Smooth muscle cell (in vitro differentiated cells): Measurements from ENCODE around the gene AZIN2. TPM values are rescaled to one million over a fixed set of nuclear protein-coding genes. Genes with fewer than 3 reads are reported as not detected.

Source experiments
- DNase-seq: peaks from one replicate; lab custom pipeline; 2025; ENCODE audit not compliant: unreplicated experiment; lab: John Stamatoyannopoulos, UW
- H2AFZ ChIP-seq: fragments of 200-600 bp; sonication (generic); 2 replicates; pipeline ENCODE4 v1.6.0; 2016; ENCODE audit warnings: antibody characterized with exemption, low read depth, mild to moderate bottlenecking
- H3F3A ChIP-seq: fragments of 200-600 bp; sonication (generic); 2 replicates; pipeline ENCODE4 v1.6.0; 2017; ENCODE audit warnings: antibody characterized with exemption, low read depth
- H3K27ac ChIP-seq: fragments of 200-600 bp; sonication (generic); 2 replicates; pipeline ENCODE4 v1.5.1; 2016; ENCODE audit warnings: low read depth, mild to moderate bottlenecking
- H3K27me3 ChIP-seq: fragments of 200-600 bp; sonication (generic); 2 replicates; pipeline ENCODE4 v1.6.1; 2016; ENCODE audit warnings: low read depth, mild to moderate bottlenecking
- H3K36me3 ChIP-seq: fragments of 200-600 bp; sonication (generic); 2 replicates; pipeline ENCODE4 v1.5.1; 2016; ENCODE audit warnings: low read depth
- H3K4me1 ChIP-seq: fragments of 200-600 bp; sonication (generic); 2 replicates; pipeline ENCODE4 v1.5.1; 2016; ENCODE audit warnings: low read depth
- H3K4me2 ChIP-seq: fragments of 200-600 bp; sonication (generic); 2 replicates; pipeline ENCODE4 v1.6.0; 2016; ENCODE audit warnings: mild to moderate bottlenecking
- H3K4me3 ChIP-seq: fragments of 200-600 bp; sonication (generic); 2 replicates; pipeline ENCODE4 v1.5.1; 2016; ENCODE audit warnings: mild to moderate bottlenecking
- H3K79me2 ChIP-seq: fragments of 200-600 bp; sonication (generic); 2 replicates; pipeline ENCODE4 v1.6.0; 2016; ENCODE audit warnings: low read depth, mild to moderate bottlenecking
- H3K9ac ChIP-seq: fragments of 200-600 bp; sonication (generic); 2 replicates; pipeline ENCODE4 v1.6.0; 2016; ENCODE audit warnings: low read depth
- H3K9me3 ChIP-seq: fragments of 200-600 bp; sonication (generic); replicated peaks from 2 replicates; pipeline ENCODE4 v1.5.1; 2016; ENCODE audit warnings: low read depth
- H4K20me1 ChIP-seq: fragments of 200-600 bp; sonication (generic); 2 replicates; pipeline ENCODE4 v1.6.0; 2016; ENCODE audit warnings: low read depth
- WGBS: methylation state at CpG from one replicate; pipeline ENCODE4 v1.1.7; 2016; ENCODE audit warnings: low lambda C conversion rate; 5-methylcytosine and 5-hydroxymethylcytosine counted together
- polyA plus RNA-seq: library from polyadenylated mRNA; unstranded; fragments of >200 nt; fragmentation: Nextera tagmentation; extraction: Ambion mirVana; gene quantifications from 2 replicates; pipeline ENCODE4 v1.2.1, GENCODE V29; 2016
- total RNA-seq: library from RNA; depleted of rRNA; stranded (reverse); fragments of >200 nt; gene quantifications from 2 replicates; pipeline ENCODE4 v1.2.3, GENCODE V29; 2014
- TF ChIP-seq, protein P1 (sequence below): fragments of 200-600 bp; sonication (generic); IDR thresholded peaks from 2 replicates; pipeline ENCODE4 v1.5.1; 2017; ENCODE audit warnings: borderline replicate concordance, mild to moderate bottlenecking, antibody characterized with exemption; ENCODE audit not compliant: insufficient read depth, poor library complexity, severe bottlenecking

Gene AZIN2
- total and polyA plus RNA-seq, 2 experiments from 2014 or later, result 7.9 to 33.5 TPM

DNA sequence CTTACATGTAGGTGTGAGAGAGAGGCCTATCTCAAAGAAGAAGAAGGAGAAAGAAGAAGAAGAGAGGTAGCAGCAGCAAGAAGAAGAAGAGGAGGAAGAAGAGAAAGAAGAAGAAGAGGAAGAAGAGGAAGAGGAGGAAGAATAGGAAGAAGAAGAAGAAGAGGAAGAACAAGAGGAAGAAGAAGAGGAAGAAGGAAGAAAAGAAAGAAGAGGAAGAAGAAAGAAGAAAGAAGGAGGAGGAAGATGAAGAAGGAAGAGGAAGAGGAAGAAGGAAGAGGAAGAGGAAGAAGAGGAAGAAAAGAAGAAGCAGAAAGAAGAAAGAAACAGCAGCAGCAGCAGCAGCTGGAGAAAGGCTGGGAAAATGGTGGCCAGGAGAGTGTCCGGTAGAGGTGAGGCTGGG lies 10.3 kb upstream of the AZIN2 start:
- Histone ChIP-seq H3K4me2 (no peak overlapping the region), H3K27me3 (no peaks in the 10 kb centered on the region), H3K9me3 (no peaks in the 10 kb centered on the region), H3K4me3 (no peak overlapping the region), H3K9ac (no peak overlapping the region), H3K4me1 (no peaks in the 10 kb centered on the region), H3K36me3 (no peaks in the 10 kb centered on the region), H3K79me2 (no peaks in the 10 kb centered on the region), H2AFZ (no peak overlapping the region), H3F3A (no peaks in the 10 kb centered on the region), H3K27ac (no peak overlapping the region), H4K20me1 (no peaks in the 10 kb centered on the region)
- TF ChIP-seq, protein P1, sequence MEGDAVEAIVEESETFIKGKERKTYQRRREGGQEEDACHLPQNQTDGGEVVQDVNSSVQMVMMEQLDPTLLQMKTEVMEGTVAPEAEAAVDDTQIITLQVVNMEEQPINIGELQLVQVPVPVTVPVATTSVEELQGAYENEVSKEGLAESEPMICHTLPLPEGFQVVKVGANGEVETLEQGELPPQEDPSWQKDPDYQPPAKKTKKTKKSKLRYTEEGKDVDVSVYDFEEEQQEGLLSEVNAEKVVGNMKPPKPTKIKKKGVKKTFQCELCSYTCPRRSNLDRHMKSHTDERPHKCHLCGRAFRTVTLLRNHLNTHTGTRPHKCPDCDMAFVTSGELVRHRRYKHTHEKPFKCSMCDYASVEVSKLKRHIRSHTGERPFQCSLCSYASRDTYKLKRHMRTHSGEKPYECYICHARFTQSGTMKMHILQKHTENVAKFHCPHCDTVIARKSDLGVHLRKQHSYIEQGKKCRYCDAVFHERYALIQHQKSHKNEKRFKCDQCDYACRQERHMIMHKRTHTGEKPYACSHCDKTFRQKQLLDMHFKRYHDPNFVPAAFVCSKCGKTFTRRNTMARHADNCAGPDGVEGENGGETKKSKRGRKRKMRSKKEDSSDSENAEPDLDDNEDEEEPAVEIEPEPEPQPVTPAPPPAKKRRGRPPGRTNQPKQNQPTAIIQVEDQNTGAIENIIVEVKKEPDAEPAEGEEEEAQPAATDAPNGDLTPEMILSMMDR, result no peak
- no peak for DNase-seq
- 94% methylated on average over 1 of the region's 1 CpG for WGBS

DNA sequence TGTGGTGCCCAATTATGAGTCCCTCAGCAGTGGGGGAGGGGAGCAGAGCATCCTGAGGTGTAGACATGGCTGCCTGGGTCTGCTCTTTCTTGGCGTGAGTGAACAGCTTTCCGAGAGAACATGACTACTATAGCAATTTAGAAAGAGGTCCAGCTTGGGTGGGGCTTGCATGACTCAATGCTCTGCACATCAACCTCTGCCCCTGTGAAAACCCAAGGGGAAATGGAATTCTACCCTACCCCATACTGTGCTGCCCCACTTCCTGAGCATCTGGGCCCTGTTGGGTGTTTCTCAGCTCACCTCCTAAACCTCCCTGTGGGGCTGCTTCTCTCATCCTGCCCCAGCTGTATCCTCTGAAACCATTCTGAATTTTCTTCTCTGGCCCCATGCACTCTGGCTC lies 8.2 kb upstream of the AZIN2 start:
- H3K79me2 ChIP-seq, result no peaks in the 10 kb centered on the region
- TF ChIP-seq, protein P1, result no peak
- H3K9ac ChIP-seq, result no peak overlapping the region
- H2AFZ ChIP-seq, result no peak overlapping the region
- no peak overlapping the region for H3K27ac ChIP-seq
- WGBS, result 91% methylated on average over 2 of the region's 2 CpGs
- no peak overlapping the region for H3K4me2 ChIP-seq
- no peaks in the 10 kb centered on the region for H3K36me3 ChIP-seq
- no peaks in the 10 kb centered on the region for H3K27me3 ChIP-seq
- no peaks in the 10 kb centered on the region for H3K9me3 ChIP-seq
- H4K20me1 ChIP-seq, result no peaks in the 10 kb centered on the region
- H3K4me1 ChIP-seq, result no peaks in the 10 kb centered on the region
- DNase-seq, result no peak
- H3K4me3 ChIP-seq, result no peak overlapping the region
- no peaks in the 10 kb centered on the region for H3F3A ChIP-seq

DNA sequence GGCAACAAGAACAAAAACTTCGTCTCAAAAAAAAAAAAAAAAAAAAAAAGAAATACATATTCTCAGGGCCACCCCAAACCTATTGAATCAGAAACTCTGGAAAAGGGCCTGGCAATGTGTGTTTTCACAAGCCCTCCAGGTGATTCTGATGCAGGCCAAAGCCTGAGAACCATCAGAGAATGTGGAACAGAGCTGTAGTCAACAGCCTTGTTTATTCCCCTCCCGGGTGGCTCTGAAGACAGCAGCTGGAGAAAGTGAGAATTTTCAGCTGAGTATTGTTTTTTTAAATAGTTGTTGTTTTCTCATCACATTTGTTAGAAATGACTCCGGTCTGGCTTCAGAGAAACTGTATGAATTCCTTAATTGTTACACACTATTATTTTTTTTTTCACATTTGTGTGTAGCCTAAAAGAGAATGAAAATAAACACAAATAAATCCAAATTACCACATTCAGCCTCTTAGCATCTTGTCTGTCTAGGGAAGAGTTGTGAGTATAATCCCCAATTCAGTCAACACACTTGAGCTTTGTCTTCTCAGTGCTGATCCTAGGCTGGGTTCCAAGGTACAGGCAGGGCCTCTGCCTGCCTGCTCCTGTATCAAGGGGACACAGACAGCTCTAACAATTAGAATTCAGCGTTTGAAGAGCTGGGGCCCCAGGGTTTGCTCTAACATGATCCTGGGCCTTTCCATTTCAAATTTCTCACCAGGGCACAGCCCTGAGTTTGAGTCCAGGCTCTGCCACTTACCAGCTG lies 6.6 kb upstream of the AZIN2 start:
- no peaks in the 10 kb centered on the region for H3F3A ChIP-seq
- no peak overlapping the region for H3K9ac ChIP-seq
- no peaks in the 10 kb centered on the region for H3K9me3 ChIP-seq
- no peaks in the 10 kb centered on the region for H3K4me1 ChIP-seq
- H3K27ac ChIP-seq, result no peak overlapping the region
- H3K36me3 ChIP-seq, result no peaks in the 10 kb centered on the region
- DNase-seq, result no peak
- no peak overlapping the region for H2AFZ ChIP-seq
- H3K4me3 ChIP-seq, result no peak overlapping the region
- TF ChIP-seq, protein P1, result no peak
- no peaks in the 10 kb centered on the region for H3K27me3 ChIP-seq
- WGBS, result 78% methylated on average over 4 of the region's 4 CpGs
- no peak overlapping the region for H3K4me2 ChIP-seq
- no peaks in the 10 kb centered on the region for H4K20me1 ChIP-seq
- no peaks in the 10 kb centered on the region for H3K79me2 ChIP-seq
